OCI-LY7 (cell line): ENCODE data around the gene BRMS1.

Experiments
- CTCF ChIP-seq: fragments of 200-600 bp; sonication (generic); conservative IDR thresholded peaks from 2 replicates; pipeline ENCODE4 v1.5.1; 2014; ENCODE audit warnings: mild to moderate bottlenecking, antibody characterized with exemption, low read length, moderate library complexity, mixed read lengths
- EZH2phosphoT487 ChIP-seq: fragments of 200-600 bp; sonication (generic); IDR thresholded peaks from 2 replicates; pipeline ENCODE4 v1.6.1; 2018; ENCODE audit warnings: low read depth, borderline replicate concordance, mild to moderate bottlenecking, mixed run types, antibody characterized with exemption, low read length, moderate library complexity, mixed read lengths

DNA sequence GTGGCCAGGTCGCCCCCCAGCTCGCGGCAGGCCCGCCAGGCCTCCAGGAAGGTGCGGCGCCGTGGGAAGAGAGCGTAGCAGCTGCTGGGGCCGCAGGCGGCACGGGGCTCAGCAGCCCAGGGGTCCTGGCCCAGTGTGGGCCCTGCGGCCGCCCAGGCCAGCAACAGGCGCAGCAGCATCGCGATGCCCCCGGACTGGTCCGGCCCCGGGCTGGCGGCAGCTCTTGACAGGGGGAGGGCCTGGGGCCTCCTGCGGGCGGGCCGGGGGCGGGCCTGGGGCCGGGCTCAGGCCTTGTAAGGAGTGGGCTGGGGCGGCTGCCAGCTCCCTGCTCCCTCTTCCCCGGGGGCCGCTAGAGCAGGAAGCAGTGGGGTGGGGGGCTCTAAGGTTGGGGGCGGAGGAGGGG, 28.1 kb downstream of the BRMS1 start, which contains the start of gene CD248:
- TF ChIP-seq CTCF (no peak), EZH2phosphoT487 (no peak)
